Liver (tissue), 9 donors: ENCODE data around the gene EP400. TPM values are rescaled to one million over a fixed set of nuclear protein-coding genes. Genes with fewer than 3 reads are reported as not detected.

Source experiments
- DNase-seq: peaks from one replicate; pipeline ENCODE4 v3.0.0-alpha.2; 2017; ENCODE audit warnings: low spot score
- H3K27ac ChIP-seq, 2 donors: one replicate each; pipeline ENCODE4 v1.7.0; 2013; ENCODE audit warnings: inconsistent platforms in 2 of 2, low read length in 2 of 2, control low read depth in 1 of 2, low read depth in 1 of 2, mild to moderate bottlenecking in 1 of 2
- H3K27me3 ChIP-seq, 4 donors: one replicate each; pipeline versions ENCODE4 v1.6.1 to v1.7.0; 2013; ENCODE audit warnings: low read length in 3 of 4, inconsistent platforms in 1 of 4, mild to moderate bottlenecking in 1 of 4, moderate library complexity in 1 of 4; ENCODE audit not compliant: control insufficient read depth in 4 of 4, insufficient read depth in 4 of 4
- H3K36me3 ChIP-seq, 4 donors: one replicate each; pipeline versions ENCODE4 v1.6.1 to v1.7.0; 2013; ENCODE audit warnings: low read length in 3 of 4, mild to moderate bottlenecking in 3 of 4, low read depth in 1 of 4, moderate library complexity in 1 of 4; ENCODE audit not compliant: control insufficient read depth in 4 of 4, insufficient read depth in 3 of 4
- H3K4me1 ChIP-seq, 4 donors: one replicate each; pipeline versions ENCODE4 v1.6.1 to v1.7.0; 2013; ENCODE audit warnings: low read length in 3 of 4, mild to moderate bottlenecking in 3 of 4, moderate library complexity in 1 of 4; ENCODE audit not compliant: control insufficient read depth in 4 of 4, insufficient read depth in 4 of 4
- H3K4me3 ChIP-seq, 3 donors: one replicate each; pipeline versions ENCODE4 v1.6.1 to v1.7.0; 2013; ENCODE audit warnings: low read length in 3 of 3, control low read depth in 1 of 3, low read depth in 1 of 3, mild to moderate bottlenecking in 1 of 3
- H3K9ac ChIP-seq, 2 donors: one replicate each; pipeline ENCODE4 v1.7.0; 2013; ENCODE audit warnings: low read length in 2 of 2, mild to moderate bottlenecking in 2 of 2, moderate library complexity in 2 of 2, control low read depth in 1 of 2, low read depth in 1 of 2
- H3K9me3 ChIP-seq, 4 donors: one replicate each; pipeline versions ENCODE4 v1.6.1 to v1.7.0; 2013; ENCODE audit warnings: low read length in 3 of 4; ENCODE audit not compliant: control insufficient read depth in 4 of 4
- ATF3 ChIP-seq: IDR thresholded peaks from 2 replicates; pipeline ENCODE4 v1.6.1; 2016; ENCODE audit warnings: antibody characterized with exemption
- CTCF ChIP-seq: fragments of 150-350 bp; IDR thresholded peaks from 2 replicates; pipeline ENCODE4 v1.5.1; 2017; ENCODE audit warnings: improper control_type of control experiment, low read depth, low read length; ENCODE audit not compliant: missing input control
- EGR1 ChIP-seq, 2 donors: IDR thresholded peaks; 2 replicates each; pipeline ENCODE4 v1.6.1; 2016 to 2018; ENCODE audit warnings: antibody characterized with exemption in 2 of 2, low read depth in 2 of 2
- FOXA2 ChIP-seq: IDR thresholded peaks from 2 replicates; pipeline ENCODE4 v1.6.1; 2016; ENCODE audit warnings: antibody characterized with exemption
- JUND ChIP-seq, 2 donors: IDR thresholded peaks; 2 replicates each; pipeline ENCODE4 v1.6.1; 2016; ENCODE audit warnings: antibody characterized with exemption in 2 of 2
- MAX ChIP-seq: IDR thresholded peaks from 2 replicates; pipeline ENCODE4 v1.6.1; 2016; ENCODE audit warnings: antibody characterized with exemption
- RAD21 ChIP-seq, 2 donors: IDR thresholded peaks; 2 replicates each; pipeline ENCODE4 v1.6.1; 2016; ENCODE audit warnings: antibody characterized with exemption in 2 of 2, mild to moderate bottlenecking in 2 of 2
- REST ChIP-seq: IDR thresholded peaks from 2 replicates; pipeline ENCODE4 v1.6.1; 2016; ENCODE audit warnings: antibody characterized with exemption, mild to moderate bottlenecking
- TAF1 ChIP-seq: conservative IDR thresholded peaks from 2 replicates; pipeline ENCODE4 v1.6.1; 2016; ENCODE audit warnings: antibody characterized with exemption, mild to moderate bottlenecking
- YY1 ChIP-seq: IDR thresholded peaks from 2 replicates; pipeline ENCODE4 v1.6.1; 2016; ENCODE audit warnings: antibody characterized with exemption, mild to moderate bottlenecking
- WGBS: extraction: QIAGEN DNeasy Blood & Tissue Kit; methylation state at CpG from one replicate; pipeline ENCODE4 v1.1.7; 2013; 5-methylcytosine and 5-hydroxymethylcytosine counted together
- polyA plus RNA-seq, 2 donors: library from polyadenylated mRNA; stranded (reverse) in 1 of 2; unstranded in 1 of 2; fragments of 200-250 nt in 1 of 2; fragments of >200 nt in 1 of 2; fragmentation: Nextera tagmentation in 1 of 2; extraction: Ambion mirVana in 1 of 2; gene quantifications; one replicate each; pipeline versions ENCODE4 v1.2.1 to v1.2.3, GENCODE V29; 2013 to 2015
- total RNA-seq, 2 donors: library from RNA; depleted of rRNA; stranded (reverse); fragments of >200 nt; gene quantifications; one replicate each; pipeline ENCODE4 v1.2.3, GENCODE V29; 2014
- donor health status: healthy.
- donor health status: healthy.
- donor health status: healthy.
- donor health status: healthy.
- donor health status: healthy.

The EP400 gene
- total and polyA plus RNA-seq, 4 donors, result 4.7 to 12.4 (median 7.1) TPM

GRCh38 chr12:132121283-132121682, 171.5 kb downstream of the EP400 start:
- Histone ChIP-seq H3K9ac (no peak overlapping the region), H3K4me1 (no peaks in the 10 kb centered on the region), H3K9me3 (no peaks in the 10 kb centered on the region), H3K27ac (no peak overlapping the region), H3K4me3 (no peak overlapping the region), H3K27me3 (no peaks in the 10 kb centered on the region), H3K36me3 (peaks cover 11 to 40% (median 20%) of the 10 kb centered on the region in 4 donors)
- DNase-seq, result no peak
- WGBS, result 97% methylated on average over 14 of the region's 14 CpGs
- TF ChIP-seq YY1, result no peak
- TF ChIP-seq MAX, result no peak
- no peak for TF ChIP-seq ATF3
- TF ChIP-seq REST, result no peak

GRCh38 chr12:132123970-132124765, 174.4 kb downstream of the EP400 start:
- Histone ChIP-seq H3K4me3 (no peak overlapping the region), H3K9ac (no peak overlapping the region), H3K9me3 (no peaks in the 10 kb centered on the region), H3K4me1 (no peaks in the 10 kb centered on the region), H3K36me3 (peaks cover 8 to 58% (median 27%) of the 10 kb centered on the region in 4 donors), H3K27ac (no peak overlapping the region), H3K27me3 (no peaks in the 10 kb centered on the region)
- no peak for DNase-seq
- WGBS, result 93% methylated on average over 12 of the region's 12 CpGs
- TF ChIP-seq RAD21 (IDR thresholded peaks at IDR 0.05), result no peak
- TF ChIP-seq JUND (IDR thresholded peaks at IDR 0.05), result no peak

GRCh38 chr12:132124766-132125425, 175.2 kb downstream of the EP400 start:
- 89% methylated on average over 19 of the region's 19 CpGs for WGBS
- Histone ChIP-seq H3K36me3 (peaks cover 8 to 58% (median 27%) of the 10 kb centered on the region in 4 donors), H3K4me1 (no peaks in the 10 kb centered on the region), H3K4me3 (no peak overlapping the region), H3K27me3 (no peaks in the 10 kb centered on the region), H3K9me3 (no peaks in the 10 kb centered on the region), H3K9ac (no peak overlapping the region), H3K27ac (no peak overlapping the region)
- DNase-seq, result no peak
- TF ChIP-seq EGR1 (IDR thresholded peaks at IDR 0.05; ENCODE audit: low read depth in 2 of 2), result no peak
- no peak for TF ChIP-seq CTCF
- TF ChIP-seq REST, result no peak
- no peak for TF ChIP-seq TAF1
- TF ChIP-seq FOXA2, result no peak
